Neural progenitor cell (in vitro differentiated cells): Measurements from ENCODE around the gene ZBTB12. TPM values are rescaled to one million over a fixed set of nuclear protein-coding genes. Genes with fewer than 3 reads are reported as not detected.
"Not testable (repeated sequence)": the region's sequence is repeated elsewhere in the genome, so short reads cannot be mapped to it uniquely, and the experiment has no call there.

ENCODE experiments used
- DNase-seq: peaks from one replicate; pipeline ENCODE4 v3.0.0-alpha.2; 2016; ENCODE audit warnings: low spot score
- H2AFZ ChIP-seq: fragments of 200-600 bp; sonication (generic); replicated peaks from 2 replicates; pipeline ENCODE4 v1.6.1; 2016; ENCODE audit warnings: antibody characterized with exemption
- H3F3A ChIP-seq: fragments of 200-600 bp; sonication (generic); 2 replicates; pipeline ENCODE4 v1.6.1; 2016; ENCODE audit warnings: antibody characterized with exemption, low read depth
- H3K27ac ChIP-seq: fragments of 200-600 bp; sonication (generic); 2 replicates; pipeline ENCODE4 v1.5.1; 2016; ENCODE audit warnings: mild to moderate bottlenecking
- H3K27me3 ChIP-seq: fragments of 200-600 bp; sonication (generic); 2 replicates; pipeline ENCODE4 v1.6.1; 2016; ENCODE audit warnings: mild to moderate bottlenecking, moderate library complexity
- H3K36me3 ChIP-seq: fragments of 200-600 bp; sonication (generic); 2 replicates; pipeline ENCODE4 v1.5.1; 2016
- H3K4me1 ChIP-seq: fragments of 200-600 bp; sonication (generic); 2 replicates; pipeline ENCODE4 v1.6.1; 2016; ENCODE audit warnings: mixed run types
- H3K4me2 ChIP-seq: fragments of 200-600 bp; sonication (generic); 2 replicates; pipeline ENCODE4 v1.6.1; 2016
- H3K4me3 ChIP-seq: fragments of 200-600 bp; sonication (generic); 2 replicates; pipeline ENCODE4 v1.5.1; 2016
- H3K79me2 ChIP-seq: fragments of 200-600 bp; sonication (generic); 2 replicates; pipeline ENCODE4 v1.6.1; 2016; ENCODE audit warnings: low read depth
- H3K9ac ChIP-seq: fragments of 200-600 bp; sonication (generic); 2 replicates; pipeline ENCODE4 v1.6.1; 2016
- H3K9me3 ChIP-seq: fragments of 200-600 bp; sonication (generic); 2 replicates; pipeline ENCODE4 v1.5.1; 2016; ENCODE audit warnings: low read depth
- H4K20me1 ChIP-seq: fragments of 200-600 bp; sonication (generic); 2 replicates; pipeline ENCODE4 v1.6.1; 2016; ENCODE audit warnings: low read depth
- H3K27ac Mint-ChIP-seq: 3 replicates; pipeline ENCODE4 v1.8.0; 2021; ENCODE audit warnings: mixed read lengths
- H3K27me3 Mint-ChIP-seq: 2 replicates; pipeline ENCODE4 v1.8.0; 2022; ENCODE audit warnings: low read depth, mild to moderate bottlenecking, inconsistent platforms, moderate library complexity, mixed read lengths; ENCODE audit not compliant: insufficient read depth
- H3K36me3 Mint-ChIP-seq: 3 replicates; pipeline ENCODE4 v1.8.0; 2021; ENCODE audit warnings: mixed read lengths
- H3K4me1 Mint-ChIP-seq: 3 replicates; pipeline ENCODE4 v1.8.0; 2021; ENCODE audit warnings: mixed read lengths
- H3K4me3 Mint-ChIP-seq: 3 replicates; pipeline ENCODE4 v1.8.0; 2021; ENCODE audit warnings: mild to moderate bottlenecking, moderate library complexity, mixed read lengths
- H3K9me3 Mint-ChIP-seq: 3 replicates; pipeline ENCODE4 v1.8.0; 2020; ENCODE audit warnings: mixed read lengths
- EZH2 ChIP-seq: fragments of 200-600 bp; sonication (generic); IDR thresholded peaks from 2 replicates; pipeline ENCODE4 v1.6.1; 2017; ENCODE audit warnings: antibody characterized with exemption, mild to moderate bottlenecking, moderate library complexity
- EZH2phosphoT487 ChIP-seq: fragments of 200-600 bp; sonication (generic); IDR thresholded peaks from 2 replicates; pipeline ENCODE4 v1.6.1; 2017; ENCODE audit warnings: antibody characterized with exemption
- total RNA-seq: library from RNA; depleted of rRNA; stranded (reverse); fragments of >200 nt; gene quantifications from 2 replicates; pipeline ENCODE4 v1.2.3, GENCODE V29; 2015; ENCODE audit warnings: low replicate concordance
- TF ChIP-seq, protein P1 (sequence below): fragments of 200-600 bp; sonication (generic); IDR thresholded peaks from 2 replicates; pipeline ENCODE4 v1.5.1; 2017; ENCODE audit warnings: antibody characterized with exemption, mild to moderate bottlenecking

Gene ZBTB12
- total RNA-seq, 1 donor from 2014 or later = 8.4 TPM

DNA sequence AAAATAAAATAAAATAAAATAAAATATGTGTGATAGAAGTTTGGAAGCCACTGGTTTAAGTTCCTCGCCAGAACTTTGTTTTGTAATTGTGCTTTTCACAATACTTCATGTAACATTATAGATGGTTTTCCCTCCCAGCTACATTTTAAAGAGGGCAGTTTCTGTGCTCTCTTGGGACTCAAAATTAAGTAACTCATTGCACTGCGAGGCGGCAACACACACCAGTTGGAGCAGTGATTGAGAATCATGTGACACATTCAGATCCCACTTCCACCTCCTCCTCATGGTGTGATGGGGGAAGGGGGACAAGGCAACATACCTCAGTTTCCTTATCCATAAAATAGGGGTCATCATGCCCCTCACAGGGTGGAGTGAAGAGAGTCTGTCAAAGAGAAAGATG lies 33.1 kb upstream of the ZBTB12 start:
- Histone ChIP-seq H3K9ac (no peak overlapping the region), H3F3A (no peaks in the 10 kb centered on the region), H4K20me1 (no peaks in the 10 kb centered on the region), H3K4me2 (no peak overlapping the region), H2AFZ (no peak overlapping the region), H3K4me3 (no peak overlapping the region), H3K79me2 (no peaks in the 10 kb centered on the region), H3K27me3 (no peaks in the 10 kb centered on the region), H3K9me3 (no peaks in the 10 kb centered on the region), H3K36me3 (no peaks in the 10 kb centered on the region), H3K27ac (no peak overlapping the region), H3K4me1 (no peaks in the 10 kb centered on the region)
- Mint-ChIP-seq H3K36me3 (no peaks in the 10 kb centered on the region), H3K9me3 (peaks cover 8% of the 10 kb centered on the region), H3K27me3 (peaks cover 11% of the 10 kb centered on the region), H3K27ac (no peak overlapping the region), H3K4me3 (no peak overlapping the region), H3K4me1 (peaks cover under 1% of the 10 kb centered on the region)
- DNase-seq = no peak
- TF ChIP-seq, protein P1, sequence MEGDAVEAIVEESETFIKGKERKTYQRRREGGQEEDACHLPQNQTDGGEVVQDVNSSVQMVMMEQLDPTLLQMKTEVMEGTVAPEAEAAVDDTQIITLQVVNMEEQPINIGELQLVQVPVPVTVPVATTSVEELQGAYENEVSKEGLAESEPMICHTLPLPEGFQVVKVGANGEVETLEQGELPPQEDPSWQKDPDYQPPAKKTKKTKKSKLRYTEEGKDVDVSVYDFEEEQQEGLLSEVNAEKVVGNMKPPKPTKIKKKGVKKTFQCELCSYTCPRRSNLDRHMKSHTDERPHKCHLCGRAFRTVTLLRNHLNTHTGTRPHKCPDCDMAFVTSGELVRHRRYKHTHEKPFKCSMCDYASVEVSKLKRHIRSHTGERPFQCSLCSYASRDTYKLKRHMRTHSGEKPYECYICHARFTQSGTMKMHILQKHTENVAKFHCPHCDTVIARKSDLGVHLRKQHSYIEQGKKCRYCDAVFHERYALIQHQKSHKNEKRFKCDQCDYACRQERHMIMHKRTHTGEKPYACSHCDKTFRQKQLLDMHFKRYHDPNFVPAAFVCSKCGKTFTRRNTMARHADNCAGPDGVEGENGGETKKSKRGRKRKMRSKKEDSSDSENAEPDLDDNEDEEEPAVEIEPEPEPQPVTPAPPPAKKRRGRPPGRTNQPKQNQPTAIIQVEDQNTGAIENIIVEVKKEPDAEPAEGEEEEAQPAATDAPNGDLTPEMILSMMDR = no peak
- TF ChIP-seq EZH2 = no peak
- TF ChIP-seq EZH2phosphoT487 = no peak

DNA sequence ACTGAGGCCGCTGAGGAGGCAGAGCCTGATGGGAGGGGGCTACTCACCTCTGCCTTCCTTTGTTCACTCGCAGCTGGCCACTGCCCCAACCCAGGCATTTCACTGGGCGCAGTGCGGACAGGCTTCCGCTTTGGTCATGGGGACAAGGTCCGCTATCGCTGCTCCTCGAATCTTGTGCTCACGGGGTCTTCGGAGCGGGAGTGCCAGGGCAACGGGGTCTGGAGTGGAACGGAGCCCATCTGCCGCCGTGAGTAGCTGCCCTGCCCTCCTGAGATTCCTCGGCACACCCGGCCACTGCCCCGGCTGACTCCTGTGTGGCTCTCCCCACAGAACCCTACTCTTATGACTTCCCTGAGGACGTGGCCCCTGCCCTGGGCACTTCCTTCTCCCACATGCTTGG lies 31.7 kb upstream of the ZBTB12 start:
- no peak for DNase-seq
- no peaks in the 10 kb centered on the region for H3K79me2 ChIP-seq
- no peaks in the 10 kb centered on the region for H3K27me3 ChIP-seq
- H3K9ac ChIP-seq = no peak overlapping the region
- H3K27ac ChIP-seq = no peak overlapping the region
- H3K4me1 ChIP-seq = no peaks in the 10 kb centered on the region
- H2AFZ ChIP-seq = no peak overlapping the region
- Mint-ChIP-seq H3K27ac (peak overlapping the region; percentile 50), H3K4me1 (no peaks in the 10 kb centered on the region), H3K9me3 (peaks cover 8% of the 10 kb centered on the region), H3K36me3 (no peaks in the 10 kb centered on the region), H3K27me3 (peaks cover 11% of the 10 kb centered on the region), H3K4me3 (no peak overlapping the region)
- no peaks in the 10 kb centered on the region for H3K36me3 ChIP-seq
- H3K4me3 ChIP-seq = no peak overlapping the region
- H3K9me3 ChIP-seq = no peaks in the 10 kb centered on the region
- H3F3A ChIP-seq = no peaks in the 10 kb centered on the region
- no peaks in the 10 kb centered on the region for H4K20me1 ChIP-seq
- TF ChIP-seq EZH2 (no peak), EZH2phosphoT487 (no peak)
- TF ChIP-seq, protein P1 = no peak
- H3K4me2 ChIP-seq = no peak overlapping the region

DNA sequence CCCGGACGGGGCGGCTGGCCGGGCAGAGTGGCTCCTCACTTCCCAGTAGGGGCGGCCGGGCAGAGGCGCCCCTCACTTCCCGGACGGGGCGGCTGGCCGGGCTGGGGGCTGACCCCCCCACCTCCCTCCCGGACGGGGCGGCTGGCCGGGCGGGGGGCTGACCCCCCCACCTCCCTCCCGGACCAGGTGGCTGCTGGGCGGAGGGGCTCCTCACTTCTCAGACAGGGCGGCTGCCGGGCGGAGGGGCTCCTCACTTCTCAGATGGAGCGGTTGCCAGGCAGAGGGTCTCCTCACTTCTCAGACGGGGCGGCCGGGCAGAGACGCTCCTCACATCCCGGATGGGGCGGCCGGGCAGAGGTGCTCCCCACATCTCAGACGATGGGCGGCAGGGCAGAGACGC lies 30.3 kb upstream of the ZBTB12 start:
- H3K9me3 Mint-ChIP-seq, DNase-seq, H2AFZ ChIP-seq, H3K4me3 Mint-ChIP-seq, H3K4me2 ChIP-seq, H3K36me3 ChIP-seq, H3K4me3 ChIP-seq, H3K9me3 ChIP-seq, H4K20me1 ChIP-seq, H3K36me3 Mint-ChIP-seq, H3K4me1 ChIP-seq, H3K27me3 ChIP-seq, H3K27ac ChIP-seq, H3K9ac ChIP-seq, H3F3A ChIP-seq, H3K27ac Mint-ChIP-seq, H3K4me1 Mint-ChIP-seq, H3K79me2 ChIP-seq: not testable (repeated sequence)
- peaks cover 16% of the 10 kb centered on the region for H3K27me3 Mint-ChIP-seq

DNA sequence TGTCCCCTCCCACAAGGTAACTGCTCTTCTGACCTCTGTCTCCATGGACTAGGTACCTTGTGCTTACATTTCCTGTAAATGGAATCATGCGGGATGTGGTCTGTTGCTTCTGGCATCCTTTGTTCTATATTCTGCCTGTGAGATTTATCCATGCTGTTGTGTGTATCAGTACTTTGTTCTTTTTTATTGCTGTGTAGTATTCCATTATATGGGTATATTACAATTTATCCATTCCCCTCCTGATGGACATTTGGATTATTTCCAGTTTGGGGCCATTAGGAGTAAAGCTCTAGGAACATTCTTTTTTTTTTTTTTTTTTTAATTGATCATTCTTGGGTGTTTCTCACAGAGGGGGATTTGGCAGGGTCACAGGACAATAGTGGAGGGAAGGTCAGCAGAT lies 29.1 kb upstream of the ZBTB12 start:
- no peaks in the 10 kb centered on the region for H4K20me1 ChIP-seq
- H3K27ac Mint-ChIP-seq = no peak overlapping the region
- H3K27me3 ChIP-seq = no peaks in the 10 kb centered on the region
- H3K36me3 ChIP-seq = no peaks in the 10 kb centered on the region
- TF ChIP-seq, protein P1 = no peak
- TF ChIP-seq EZH2 = no peak
- no peaks in the 10 kb centered on the region for H3K4me1 Mint-ChIP-seq
- H3K4me3 Mint-ChIP-seq = no peak overlapping the region
- H3K9me3 Mint-ChIP-seq = peaks cover 8% of the 10 kb centered on the region
- no peak overlapping the region for H2AFZ ChIP-seq
- no peaks in the 10 kb centered on the region for H3K9me3 ChIP-seq
- no peak overlapping the region for H3K9ac ChIP-seq
- H3K4me1 ChIP-seq = no peaks in the 10 kb centered on the region
- H3K27me3 Mint-ChIP-seq = peaks cover 14% of the 10 kb centered on the region
- no peak overlapping the region for H3K4me3 ChIP-seq
- no peaks in the 10 kb centered on the region for H3F3A ChIP-seq
- H3K4me2 ChIP-seq = no peak overlapping the region
- H3K36me3 Mint-ChIP-seq = no peaks in the 10 kb centered on the region
- no peak overlapping the region for H3K27ac ChIP-seq
- no peaks in the 10 kb centered on the region for H3K79me2 ChIP-seq
- no peak for DNase-seq
